A549 (cell line): Measurements from ENCODE around the gene INSM1. TPM values are rescaled to one million over a fixed set of nuclear protein-coding genes. Genes with fewer than 3 reads are reported as not detected.

Experiments used
- ATAC-seq, 2 experiments: fragments of 200-7000 bp in 1 of 2; fragments of >200 bp in 1 of 2; cut with Nextera tagmentation in 1 of 2; cut with Tn5 transposase in 1 of 2; 3 replicates each; pipeline versions ENCODE4 v1.8.0 to v1.9.1; 2018 to 2020; ENCODE audit warnings: mild to moderate bottlenecking in 1 of 2, moderate library complexity in 1 of 2
- CTCF ChIA-PET: fragments of 300-600 bp; sonication (Branson Sonifier 250); formaldehyde crosslinking; extraction: SDS; loops from one replicate; lab custom pipeline; 2021; ENCODE audit warnings: antibody characterized with exemption, inconsistent platforms; lab: Yijun Ruan, JAX
- POLR2A ChIA-PET: fragments of 350-600 bp; formaldehyde crosslinking; extraction: SDS; loops from one replicate; lab custom pipeline; 2021; ENCODE audit warnings: antibody characterized with exemption, inconsistent platforms; lab: Yijun Ruan, JAX
- DNase-seq, 2 experiments: peaks; one replicate each; pipeline versions ENCODE4 v3.0.0 to v3.0.0-alpha.2; 2011 to 2016; ENCODE audit warnings: low read depth in 1 of 2, low spot score in 1 of 2
- FAIRE-seq: peaks from 2 replicates; lab custom pipeline; 2011; peaks lifted over from hg19 to GRCh38; lab: Jason Lieb, UNC
- H3K27ac ChIP-seq, 2 experiments: fragments of >200 bp; sonication (Bioruptor Twin); formaldehyde crosslinking; 3 replicates each; pipeline ENCODE4 v1.5.1; 2016 to 2017
- H3K4me1 ChIP-seq: fragments of >200 bp; sonication (Bioruptor Twin); formaldehyde crosslinking; 3 replicates; pipeline ENCODE4 v1.6.1; 2016
- H3K4me2 ChIP-seq: fragments of >200 bp; sonication (Bioruptor Twin); formaldehyde crosslinking; 3 replicates; pipeline ENCODE4 v1.6.1; 2016
- H3K4me3 ChIP-seq: fragments of >200 bp; sonication (Bioruptor Twin); formaldehyde crosslinking; 3 replicates; pipeline ENCODE4 v1.5.1; 2016
- H3K9me3 ChIP-seq: fragments of >200 bp; sonication (Bioruptor Twin); formaldehyde crosslinking; 3 replicates; pipeline ENCODE4 v1.6.1; 2016
- E2F6 ChIP-seq: IDR thresholded peaks from 2 replicates; pipeline ENCODE4 v1.6.1; 2012; ENCODE audit warnings: low read depth, borderline replicate concordance
- FOSB ChIP-seq: fragments of 250-450 bp; sonication (Bioruptor Pico); IDR thresholded peaks from 2 replicates; pipeline ENCODE4 v1.5.0; 2020; ENCODE audit warnings: mild to moderate bottlenecking, moderate library complexity
- FOSL2 ChIP-seq, 2 experiments: fragments of 450-650 bp in 1 of 2; fragments of >200 bp in 1 of 2; sonication (Bioruptor Twin) in 1 of 2; formaldehyde crosslinking; IDR thresholded peaks; 2 replicates each; pipeline versions ENCODE4 v1.5.0 to v1.6.1; 2016 to 2020; ENCODE audit warnings: mild to moderate bottlenecking in 1 of 2, moderate library complexity in 1 of 2
- GATA3 ChIP-seq: IDR thresholded peaks from 2 replicates; pipeline ENCODE4 v1.6.1; 2012; ENCODE audit warnings: borderline replicate concordance
- HOXB5 ChIP-seq: fragments of 250-450 bp; sonication (Bioruptor Pico); IDR thresholded peaks from 2 replicates; pipeline ENCODE4 v1.5.0; 2020; ENCODE audit warnings: mild to moderate bottlenecking, moderate library complexity
- JUNB ChIP-seq: fragments of >200 bp; sonication (Bioruptor Twin); formaldehyde crosslinking; IDR thresholded peaks from 2 replicates; pipeline ENCODE4 v1.6.1; 2016
- PBX3 ChIP-seq: IDR thresholded peaks from 2 replicates; pipeline ENCODE4 v1.6.1; 2012
- POLR2A ChIP-seq: IDR thresholded peaks from 2 replicates; pipeline ENCODE4 v1.6.1; 2012; ENCODE audit warnings: mild to moderate bottlenecking, low read length
- POLR2AphosphoS2 ChIP-seq: conservative IDR thresholded peaks from 2 replicates; pipeline ENCODE4 v1.6.1; 2012; ENCODE audit warnings: low read length, improper control_type of control experiment, inconsistent platforms
- RARB ChIP-seq: fragments of 250-450 bp; sonication (Bioruptor Pico); IDR thresholded peaks from 2 replicates; pipeline ENCODE4 v1.8.0; 2021; ENCODE audit warnings: mild to moderate bottlenecking, moderate library complexity
- RFX5 ChIP-seq: fragments of 450-650 bp; IDR thresholded peaks from 2 replicates; pipeline ENCODE4 v1.7.1; 2014; ENCODE audit warnings: antibody characterized with exemption, mild to moderate bottlenecking, moderate library complexity
- TP53 ChIP-seq: fragments of 250-450 bp; sonication (Bioruptor Pico); IDR thresholded peaks from 2 replicates; pipeline ENCODE4 v1.5.0; 2021; ENCODE audit warnings: mild to moderate bottlenecking, moderate library complexity
- WGBS: methylation state at CpG from one replicate; pipeline ENCODE4 v1.1.6; 2017; ENCODE audit errors: missing lambda C conversion rate; 5-methylcytosine and 5-hydroxymethylcytosine counted together
- polyA plus RNA-seq, 4 experiments: library from polyadenylated mRNA; depleted of rRNA in 3 of 4; stranded (reverse); fragments of >200 nt; fragmentation: RNase III in 1 of 4; extraction: RNeasy Plus Mini Kit Qiagen cat#74134 plus additional on column Dnase treatment in 1 of 4; gene quantifications; 2 replicates in 3 of 4; 3 replicates in 1 of 4; pipeline ENCODE4 v1.2.3, GENCODE V29; 2011 to 2017
- TF ChIP-seq, protein P1 (sequence below): fragments of 200-600 bp; sonication (generic); IDR thresholded peaks from 2 replicates; pipeline ENCODE4 v1.6.1; 2016; ENCODE audit warnings: antibody characterized with exemption, mild to moderate bottlenecking, moderate library complexity
- TF ChIP-seq, protein P2 (sequence below): fragments of 250-450 bp; sonication (Bioruptor Pico); IDR thresholded peaks from 2 replicates; pipeline ENCODE4 v1.5.0; 2021; ENCODE audit warnings: mild to moderate bottlenecking, moderate library complexity, borderline replicate concordance
- TF ChIP-seq, protein P3 (sequence below): fragments of 250-450 bp; sonication (Bioruptor Pico); IDR thresholded peaks from 2 replicates; pipeline ENCODE4 v1.5.0; 2020; ENCODE audit warnings: low read depth, mild to moderate bottlenecking, moderate library complexity

INSM1 gene
- polyA plus RNA-seq, 2 of the 4 experiments (the other 2 are of a cell fraction): not detected

- CTCF ChIA-PET: interaction anchor here (0.6 kb wide), 1 partner anchor 17 kb away, joined by 3 read pairs; no protein-coding TSS in a partner anchor
- no peak overlapping the region for H3K4me2 ChIP-seq
- POLR2A ChIA-PET: no interaction called here
- TF ChIP-seq E2F6 (no peak), FOSL2 (IDR thresholded peaks at IDR 0.05) (no peak), FOSL2 (CRISPR knock-in tag; IDR thresholded peaks at IDR 0.05) (no peak), GATA3 (no peak)
- TF ChIP-seq, protein P1, sequence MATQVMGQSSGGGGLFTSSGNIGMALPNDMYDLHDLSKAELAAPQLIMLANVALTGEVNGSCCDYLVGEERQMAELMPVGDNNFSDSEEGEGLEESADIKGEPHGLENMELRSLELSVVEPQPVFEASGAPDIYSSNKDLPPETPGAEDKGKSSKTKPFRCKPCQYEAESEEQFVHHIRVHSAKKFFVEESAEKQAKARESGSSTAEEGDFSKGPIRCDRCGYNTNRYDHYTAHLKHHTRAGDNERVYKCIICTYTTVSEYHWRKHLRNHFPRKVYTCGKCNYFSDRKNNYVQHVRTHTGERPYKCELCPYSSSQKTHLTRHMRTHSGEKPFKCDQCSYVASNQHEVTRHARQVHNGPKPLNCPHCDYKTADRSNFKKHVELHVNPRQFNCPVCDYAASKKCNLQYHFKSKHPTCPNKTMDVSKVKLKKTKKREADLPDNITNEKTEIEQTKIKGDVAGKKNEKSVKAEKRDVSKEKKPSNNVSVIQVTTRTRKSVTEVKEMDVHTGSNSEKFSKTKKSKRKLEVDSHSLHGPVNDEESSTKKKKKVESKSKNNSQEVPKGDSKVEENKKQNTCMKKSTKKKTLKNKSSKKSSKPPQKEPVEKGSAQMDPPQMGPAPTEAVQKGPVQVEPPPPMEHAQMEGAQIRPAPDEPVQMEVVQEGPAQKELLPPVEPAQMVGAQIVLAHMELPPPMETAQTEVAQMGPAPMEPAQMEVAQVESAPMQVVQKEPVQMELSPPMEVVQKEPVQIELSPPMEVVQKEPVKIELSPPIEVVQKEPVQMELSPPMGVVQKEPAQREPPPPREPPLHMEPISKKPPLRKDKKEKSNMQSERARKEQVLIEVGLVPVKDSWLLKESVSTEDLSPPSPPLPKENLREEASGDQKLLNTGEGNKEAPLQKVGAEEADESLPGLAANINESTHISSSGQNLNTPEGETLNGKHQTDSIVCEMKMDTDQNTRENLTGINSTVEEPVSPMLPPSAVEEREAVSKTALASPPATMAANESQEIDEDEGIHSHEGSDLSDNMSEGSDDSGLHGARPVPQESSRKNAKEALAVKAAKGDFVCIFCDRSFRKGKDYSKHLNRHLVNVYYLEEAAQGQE: no peak
- no peak for DNase-seq
- WGBS: 2% methylated on average over 1 of the region's 1 CpG
- H3K4me1 ChIP-seq: no peaks in the 10 kb centered on the region
- ATAC-seq: no peak
- FAIRE-seq: no peak
- H3K27ac ChIP-seq: no peak overlapping the region
- no peak overlapping the region for H3K4me3 ChIP-seq
- peaks cover 4% of the 10 kb centered on the region; the same call in 1 of the 3 replicates for H3K9me3 ChIP-seq
Measured at GRCh38 chr20:20331156-20331555, 36.7 kb upstream of the INSM1 start.

DNA sequence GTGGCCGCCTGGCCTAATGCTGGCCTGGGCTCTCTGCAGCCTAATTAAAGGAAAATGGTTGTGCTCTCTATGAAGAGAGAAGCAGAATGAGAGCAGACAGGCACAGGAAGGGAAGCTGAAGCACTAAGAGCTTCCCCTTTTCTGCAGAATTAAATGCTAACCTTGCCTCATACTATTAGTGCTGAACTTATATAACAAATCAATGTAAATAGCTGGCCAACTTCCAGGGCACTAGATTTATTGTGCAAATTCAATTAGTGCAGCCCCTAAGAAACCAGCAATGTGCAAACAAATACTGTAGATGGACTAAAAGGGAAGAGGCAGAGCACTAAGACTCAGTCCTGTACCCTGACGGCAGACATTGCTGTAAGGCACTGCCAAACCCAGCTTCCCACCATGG lies 36.1 kb upstream of the INSM1 start:
- H3K4me1 ChIP-seq: no peaks in the 10 kb centered on the region
- FAIRE-seq (no peak), DNase-seq (no peak), ATAC-seq (no peak)
- no peak for TF ChIP-seq E2F6
- no peak for TF ChIP-seq HOXB5 (CRISPR knock-in tag)
- no peak for TF ChIP-seq RARB
- no peak for TF ChIP-seq POLR2AphosphoS2
- no peak for TF ChIP-seq TP53 (CRISPR knock-in tag)
- no peak for TF ChIP-seq POLR2A
- no peak for TF ChIP-seq FOSB
- TF ChIP-seq, protein P2, sequence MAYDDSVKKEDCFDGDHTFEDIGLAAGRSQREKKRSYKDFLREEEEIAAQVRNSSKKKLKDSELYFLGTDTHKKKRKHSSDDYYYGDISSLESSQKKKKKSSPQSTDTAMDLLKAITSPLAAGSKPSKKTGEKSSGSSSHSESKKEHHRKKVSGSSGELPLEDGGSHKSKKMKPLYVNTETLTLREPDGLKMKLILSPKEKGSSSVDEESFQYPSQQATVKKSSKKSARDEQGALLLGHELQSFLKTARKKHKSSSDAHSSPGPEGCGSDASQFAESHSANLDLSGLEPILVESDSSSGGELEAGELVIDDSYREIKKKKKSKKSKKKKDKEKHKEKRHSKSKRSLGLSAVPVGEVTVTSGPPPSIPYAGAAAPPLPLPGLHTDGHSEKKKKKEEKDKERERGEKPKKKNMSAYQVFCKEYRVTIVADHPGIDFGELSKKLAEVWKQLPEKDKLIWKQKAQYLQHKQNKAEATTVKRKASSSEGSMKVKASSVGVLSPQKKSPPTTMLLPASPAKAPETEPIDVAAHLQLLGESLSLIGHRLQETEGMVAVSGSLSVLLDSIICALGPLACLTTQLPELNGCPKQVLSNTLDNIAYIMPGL (CRISPR knock-in tag): no peak
- no peak for TF ChIP-seq PBX3
- no peak for TF ChIP-seq JUNB
- TF ChIP-seq RFX5: no peak
- TF ChIP-seq, protein P3, sequence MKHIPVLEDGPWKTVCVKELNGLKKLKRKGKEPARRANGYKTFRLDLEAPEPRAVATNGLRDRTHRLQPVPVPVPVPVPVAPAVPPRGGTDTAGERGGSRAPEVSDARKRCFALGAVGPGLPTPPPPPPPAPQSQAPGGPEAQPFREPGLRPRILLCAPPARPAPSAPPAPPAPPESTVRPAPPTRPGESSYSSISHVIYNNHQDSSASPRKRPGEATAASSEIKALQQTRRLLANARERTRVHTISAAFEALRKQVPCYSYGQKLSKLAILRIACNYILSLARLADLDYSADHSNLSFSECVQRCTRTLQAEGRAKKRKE (CRISPR knock-in tag): no peak
- 76% methylated on average over 2 of the region's 2 CpGs for WGBS
- H3K9me3 ChIP-seq: peaks cover 4% of the 10 kb centered on the region; the same call in 1 of the 3 replicates
- H3K27ac ChIP-seq: no peak overlapping the region
- CTCF ChIA-PET: no interaction called here
- POLR2A ChIA-PET: no interaction called here
- H3K4me2 ChIP-seq: no peak overlapping the region
- no peak overlapping the region for H3K4me3 ChIP-seq
